Embryonic facial prominence (tissue), 1 donor: ENCODE measurements around the gene ZNF331.

Experiments used
- DNase-seq: peaks from one replicate; pipeline ENCODE4 v3.0.0-alpha.2; 2016; ENCODE audit errors: extremely low spot score

The ZNF331 gene

GRCh38 chr19:53571339-53571738 is 33.4 kb downstream of the ZNF331 start:
- no peak for DNase-seq

GRCh38 chr19:53576941-53577653 is 39.2 kb downstream of the ZNF331 start:
- no peak for DNase-seq

- no peak for DNase-seq
Measured at GRCh38 chr19:53577968-53578367, 40.0 kb downstream of the ZNF331 start.

- no peak for DNase-seq
Measured at GRCh38 chr19:53579518-53579917, 41.6 kb downstream of the ZNF331 start.

GRCh38 chr19:53580871-53581835 is 43.2 kb downstream of the ZNF331 start:
- no peak for DNase-seq

- no peak for DNase-seq
Measured at GRCh38 chr19:53581871-53582279, 43.9 kb downstream of the ZNF331 start.

- DNase-seq, result no peak
Measured at GRCh38 chr19:53583181-53583580, 45.2 kb downstream of the ZNF331 start.

GRCh38 chr19:53586277-53586691 is 48.3 kb downstream of the ZNF331 start:
- DNase-seq, result no peak

- DNase-seq, result no peak
Measured at GRCh38 chr19:53594811-53595509, 57.0 kb downstream of the ZNF331 start.

- no peak for DNase-seq
Measured at GRCh38 chr19:53595510-53595867, 57.5 kb downstream of the ZNF331 start.

- no peak for DNase-seq
Measured at GRCh38 chr19:53596056-53596455, 58.1 kb downstream of the ZNF331 start.

- DNase-seq, result no peak
Measured at GRCh38 chr19:53597023-53597422, 59.1 kb downstream of the ZNF331 start.

- no peak for DNase-seq
Measured at GRCh38 chr19:53598361-53598760, 60.4 kb downstream of the ZNF331 start.

GRCh38 chr19:53600217-53600616 is 62.3 kb downstream of the ZNF331 start:
- no peak for DNase-seq

- no peak for DNase-seq
Measured at GRCh38 chr19:53606031-53606430, 68.1 kb downstream of the ZNF331 start.

- DNase-seq, result no peak
Measured at GRCh38 chr19:53608381-53608780, 70.4 kb downstream of the ZNF331 start.

GRCh38 chr19:53612762-53613526 is 75.0 kb downstream of the ZNF331 start:
- no peak for DNase-seq

- DNase-seq, result no peak
Measured at GRCh38 chr19:53621885-53622740, 84.2 kb downstream of the ZNF331 start.

GRCh38 chr19:53624771-53625545 is 87.0 kb downstream of the ZNF331 start:
- no peak for DNase-seq

- no peak for DNase-seq
Measured at GRCh38 chr19:53626486-53626885, 88.5 kb downstream of the ZNF331 start.
